HL-60 (cell line): Measurements from ENCODE around the gene SLC31A2.
"Not testable (repeated sequence)": the region's sequence is repeated elsewhere in the genome, so short reads cannot be mapped to it uniquely, and the experiment has no call there.

ENCODE experiments used
- DNase-seq, 2 experiments: peaks; one replicate each; pipeline ENCODE4 v3.0.0-alpha.2; 2010 to 2020; ENCODE audit warnings: low read depth in 1 of 2, low spot score in 1 of 2
- H3K27ac ChIP-seq: fragments of 250-450 bp; sonication (Bioruptor Pico); replicated peaks from 2 replicates; pipeline ENCODE4 v1.5.1; 2020; ENCODE audit warnings: mild to moderate bottlenecking, moderate library complexity
- H3K27me3 ChIP-seq: fragments of 250-450 bp; sonication (Bioruptor Pico); 2 replicates; pipeline ENCODE4 v1.5.1; 2021; ENCODE audit warnings: mild to moderate bottlenecking, moderate library complexity; ENCODE audit not compliant: insufficient read depth, poor library complexity, severe bottlenecking
- H3K4me3 ChIP-seq: replicated peaks from 2 replicates; pipeline ENCODE4 v1.5.1; 2011; ENCODE audit warnings: mild to moderate bottlenecking, control low read depth, low read length; ENCODE audit not compliant: insufficient read depth
- CTCF ChIP-seq: IDR thresholded peaks from one replicate; pipeline ENCODE4 v1.5.1; 2011; ENCODE audit warnings: low read length, control low read depth, inconsistent platforms; ENCODE audit not compliant: insufficient read depth
- GABPA ChIP-seq: IDR thresholded peaks from 2 replicates; pipeline ENCODE4 v1.6.1; 2012; ENCODE audit warnings: low read depth
- POLR2AphosphoS5 ChIP-seq: IDR thresholded peaks from 2 replicates; pipeline ENCODE4 v1.6.1; 2012; ENCODE audit warnings: low read depth
- REST ChIP-seq: IDR thresholded peaks from 2 replicates; pipeline ENCODE4 v1.6.1; 2012; ENCODE audit warnings: low read depth; ENCODE audit not compliant: insufficient replicate concordance
- SPI1 ChIP-seq: IDR thresholded peaks from 2 replicates; pipeline ENCODE4 v1.6.1; 2012; ENCODE audit warnings: low read depth, mild to moderate bottlenecking, borderline replicate concordance

Gene SLC31A2

GRCh38 chr9:113148781-113149510 is 1.9 kb upstream of the SLC31A2 start:
- DNase-seq: peak; percentile 38 to 52

GRCh38 chr9:113149561-113149960 is 1.2 kb upstream of the SLC31A2 start:
- H3K27ac ChIP-seq: peak overlapping the region; percentile 53

More at GRCh38 chr9:113148781-113149510, 1.9 kb upstream of the SLC31A2 start:
- Histone ChIP-seq H3K4me3 (no peak overlapping the region), H3K27ac (peak overlapping the region; percentile 53), H3K27me3 (no peaks in the 10 kb centered on the region)
- no peak; the same call in 1 of the 2 replicates for TF ChIP-seq SPI1
- no peak for TF ChIP-seq GABPA

GRCh38 chr9:113151696-113152630 is 1.2 kb downstream of the SLC31A2 start:
- H3K27me3 ChIP-seq: no peaks in the 10 kb centered on the region
- DNase-seq: peak in 1 of 2 experiments; percentile 57
- peak overlapping the region; percentile 87 for H3K27ac ChIP-seq
- TF ChIP-seq CTCF (no peak), GABPA (no peak), SPI1 (no peak), REST (no peak), POLR2AphosphoS5 (no peak)
- peak overlapping the region; percentile 88 for H3K4me3 ChIP-seq

More at GRCh38 chr9:113149561-113149960, 1.2 kb upstream of the SLC31A2 start:
- H3K4me3 ChIP-seq, H3K27me3 ChIP-seq, DNase-seq: not testable (repeated sequence)

- no peak for DNase-seq
- Histone ChIP-seq H3K27ac (peak overlapping the region; percentile 87), H3K4me3 (no peak overlapping the region), H3K27me3 (no peaks in the 10 kb centered on the region)
- no peak for TF ChIP-seq SPI1
- TF ChIP-seq REST: no peak
- TF ChIP-seq POLR2AphosphoS5: no peak
- no peak for TF ChIP-seq GABPA
- TF ChIP-seq CTCF: no peak
Measured at GRCh38 chr9:113152699-113153098, 1.9 kb downstream of the SLC31A2 start.
